GM18498 (cell line): ENCODE measurements around the gene ARMC3.
A peak's percentile ranks its signal among the peaks of the same experiment; 100 is the strongest.
"Not testable (repeated sequence)": the region's sequence is repeated elsewhere in the genome, so short reads cannot be mapped to it uniquely, and the experiment has no call there.

Experiments
- ATAC-seq: cut with Tn5 transposase; IDR thresholded peaks from one replicate; pipeline ENCODE4 v1.9.1; 2021; ENCODE audit warnings: mild to moderate bottlenecking, moderate library complexity; ENCODE audit not compliant: unreplicated experiment

Gene ARMC3

GRCh38 chr10:23038172-23038571 is 110.3 kb downstream of the ARMC3 start:
- no peak for ATAC-seq

DNA sequence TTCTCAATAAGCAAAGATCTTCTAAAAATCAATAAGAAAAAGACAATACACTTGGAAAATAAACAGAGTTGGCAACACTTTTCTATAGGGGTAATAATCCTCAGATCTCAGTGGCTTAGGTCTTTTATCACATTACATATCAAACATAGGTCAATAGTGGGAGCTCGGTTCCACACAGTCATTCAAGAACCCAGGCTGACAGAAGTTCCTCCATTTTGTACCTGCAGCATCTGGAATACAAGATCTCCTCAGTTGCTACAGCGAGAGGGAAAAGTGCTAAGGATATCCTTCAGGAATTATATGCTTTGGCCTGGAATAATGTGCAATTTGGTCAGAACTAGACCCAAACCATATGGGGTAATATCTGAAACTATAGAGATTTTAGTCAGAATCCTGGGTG is 112.1 kb downstream of the ARMC3 start:
- ATAC-seq: no peak

DNA sequence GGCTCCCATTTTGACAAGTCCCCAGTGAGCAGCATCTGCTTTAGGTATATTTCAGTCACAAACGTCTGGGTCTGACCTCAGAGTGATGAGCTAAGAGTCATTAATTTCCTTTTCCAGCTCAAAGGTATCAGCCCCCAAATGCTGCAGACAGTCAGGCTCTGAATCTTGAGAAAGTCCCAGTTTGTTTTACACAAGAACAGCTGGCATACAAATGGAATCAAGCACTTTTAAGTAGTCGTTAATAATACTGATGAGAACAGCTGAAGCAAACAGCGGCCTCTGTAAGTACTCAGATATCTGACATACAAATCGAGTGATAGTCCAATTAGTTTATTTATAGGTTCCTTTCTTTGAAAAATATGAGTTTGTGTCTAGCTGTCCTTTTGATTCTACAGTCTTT is 118.2 kb downstream of the ARMC3 start:
- ATAC-seq: no peak

DNA sequence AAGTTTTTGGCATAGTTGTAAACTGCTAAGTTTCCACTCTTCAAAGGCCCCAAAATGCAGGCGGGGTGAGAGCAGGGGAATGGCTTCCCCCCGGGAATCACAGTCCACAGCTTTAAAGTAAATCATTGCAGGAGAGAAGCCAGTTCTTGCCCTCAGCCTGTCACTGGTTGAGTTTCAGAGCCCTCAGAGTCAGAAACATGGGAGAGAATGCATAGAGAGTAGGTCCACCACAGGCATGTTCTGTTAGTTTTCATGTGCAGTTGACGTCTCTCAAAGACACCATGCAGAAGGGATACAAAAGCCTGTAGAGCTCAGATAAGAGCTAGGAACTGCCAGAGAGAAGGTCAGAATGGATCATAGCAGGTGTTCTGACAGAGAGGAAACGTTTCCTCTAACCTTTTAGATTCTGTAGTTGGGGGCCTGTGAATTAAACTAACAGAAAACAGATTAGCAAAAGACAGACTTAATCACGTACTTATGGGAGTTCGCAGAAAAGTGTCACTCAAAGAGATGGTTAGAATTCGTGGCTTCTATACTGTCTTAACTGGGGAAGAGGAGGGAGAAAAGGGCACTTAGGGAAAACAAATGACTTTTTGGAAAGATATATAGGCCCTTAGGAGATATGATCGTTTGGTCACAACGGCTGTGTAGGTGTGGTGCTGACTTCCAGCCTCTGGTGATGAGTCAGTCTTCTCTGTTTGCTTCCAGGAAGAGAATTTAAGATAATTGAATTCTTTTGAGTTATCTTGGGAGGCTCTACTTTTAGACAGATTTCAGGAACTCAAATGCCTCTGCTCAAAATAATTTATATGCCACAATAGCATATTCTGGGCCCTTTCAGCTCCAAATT is 119.6 kb downstream of the ARMC3 start:
- ATAC-seq: no peak

DNA sequence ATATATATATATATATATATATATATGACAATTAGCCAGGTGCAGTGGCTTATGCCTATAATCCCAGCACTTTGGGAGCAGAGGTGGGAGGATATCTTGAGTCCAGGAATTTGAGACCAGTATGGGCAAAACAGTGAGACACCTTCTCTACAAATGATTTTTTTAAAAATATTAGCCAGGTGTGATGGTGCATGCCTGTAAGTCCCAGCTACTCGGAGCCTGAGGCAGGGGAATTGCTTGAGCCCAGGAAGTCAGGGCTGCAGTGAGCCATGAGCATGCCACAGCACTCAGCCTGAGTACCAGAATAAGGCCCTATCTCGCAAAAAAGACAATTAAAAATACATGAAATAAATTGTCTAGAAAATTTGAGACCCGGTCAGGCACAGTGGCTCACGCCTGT is 120.3 kb downstream of the ARMC3 start:
- ATAC-seq: no peak

GRCh38 chr10:23051278-23051677 is 123.4 kb downstream of the ARMC3 start:
- ATAC-seq: no peak

- no peak for ATAC-seq
Observed at GRCh38 chr10:23051855-23052331, 124.0 kb downstream of the ARMC3 start.

- ATAC-seq: no peak
Observed at GRCh38 chr10:23053036-23053435, 125.2 kb downstream of the ARMC3 start.

DNA sequence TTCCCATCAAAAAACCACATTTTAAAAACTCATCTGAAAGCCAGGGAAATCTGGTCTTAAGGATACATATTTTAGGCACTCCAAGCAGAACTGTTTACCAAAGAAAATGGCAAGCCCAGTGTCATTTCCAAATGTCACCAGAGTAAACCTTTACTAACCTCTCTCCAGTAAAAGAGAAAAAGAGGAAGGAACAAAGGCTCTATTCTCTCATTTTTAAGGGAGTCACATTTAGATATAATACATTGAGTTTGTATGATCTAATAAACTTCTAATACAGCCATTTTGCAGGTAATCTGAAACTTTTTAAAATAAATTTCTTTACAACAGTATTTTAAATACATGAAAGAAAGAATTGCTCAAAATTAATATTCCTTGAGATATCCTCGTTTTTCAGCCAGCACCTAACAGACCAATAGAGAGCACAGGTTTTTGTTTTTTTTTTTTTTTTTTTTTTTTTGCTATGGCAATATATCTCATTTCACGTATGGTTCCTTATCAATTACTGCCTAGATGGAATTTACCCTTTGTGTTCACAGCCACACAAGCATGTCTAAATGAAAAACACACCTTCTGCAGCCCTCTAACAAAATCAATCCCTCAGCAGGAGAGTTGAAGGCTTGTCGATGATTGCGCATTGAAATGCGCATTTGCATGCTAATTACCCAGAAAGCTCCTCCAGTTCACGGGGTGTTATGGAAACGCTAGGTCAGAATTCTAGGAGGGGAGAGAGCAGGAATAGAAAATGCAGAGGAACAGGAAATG is 127.8 kb downstream of the ARMC3 start:
- no peak for ATAC-seq

GRCh38 chr10:23056186-23056579 is 128.3 kb downstream of the ARMC3 start:
- ATAC-seq: no peak

DNA sequence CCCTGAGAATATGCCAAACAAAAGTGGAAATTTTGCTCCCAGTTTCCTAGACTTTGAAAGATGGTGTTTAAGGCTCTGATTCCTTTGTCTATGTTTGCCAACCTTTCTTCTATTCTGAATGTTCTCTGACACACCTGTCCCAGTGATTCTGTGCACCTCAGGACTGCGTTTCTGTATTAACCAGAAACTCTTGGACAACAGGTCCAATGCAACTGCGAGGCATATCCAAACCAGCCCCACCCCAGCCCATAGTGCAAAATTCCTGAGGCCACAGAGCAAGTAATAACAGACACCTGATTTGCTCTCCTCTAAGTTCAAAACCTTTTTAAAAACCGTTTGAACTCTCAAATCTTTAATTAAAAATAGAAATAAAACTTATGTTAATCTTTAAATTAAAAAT is 130.5 kb downstream of the ARMC3 start:
- no peak for ATAC-seq

GRCh38 chr10:23060918-23061317 is 133.1 kb downstream of the ARMC3 start:
- ATAC-seq: no peak

DNA sequence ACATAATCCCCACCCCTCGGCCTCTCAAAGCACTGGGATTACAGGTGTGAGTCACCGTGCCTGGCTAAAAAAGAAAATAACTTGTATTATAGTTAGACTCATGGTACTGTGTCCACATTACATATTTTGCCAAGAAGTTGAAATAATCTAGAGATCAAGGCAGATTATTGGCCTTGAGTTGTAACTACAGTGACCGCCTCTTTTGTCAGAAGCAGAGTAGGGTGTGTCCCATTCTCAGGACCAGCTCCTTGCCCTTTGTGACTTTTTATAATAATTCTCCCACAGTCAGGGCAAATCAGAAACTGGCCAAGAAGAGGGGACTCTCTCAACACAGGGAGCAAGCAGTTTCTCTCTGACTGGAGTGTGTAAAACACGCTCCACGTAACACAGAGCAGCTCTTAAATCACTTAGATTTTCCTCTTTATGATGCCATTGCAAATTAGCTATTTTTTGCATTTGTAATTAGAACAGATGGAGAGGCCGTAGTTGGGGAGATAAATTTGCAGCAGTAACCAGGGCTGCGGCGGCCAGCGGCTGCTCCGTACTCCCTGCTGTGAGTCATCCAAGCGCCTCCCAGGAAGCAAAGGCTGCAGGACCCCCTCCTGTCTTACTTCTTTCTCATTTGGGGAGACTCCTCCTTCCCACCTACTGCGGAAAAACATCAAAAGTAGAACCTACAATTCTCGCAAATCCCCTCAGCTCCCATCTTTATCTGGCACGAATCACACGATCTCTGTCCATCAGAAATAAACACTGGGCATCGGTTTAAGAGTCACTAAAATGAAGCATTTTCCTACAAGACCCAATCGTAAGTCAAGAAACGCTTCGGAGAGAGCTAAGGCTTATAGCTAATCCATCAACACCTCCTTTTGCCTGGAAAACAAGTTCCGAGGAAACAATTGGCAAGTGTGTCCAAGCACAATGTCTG is 135.5 kb downstream of the ARMC3 start:
- no peak for ATAC-seq

DNA sequence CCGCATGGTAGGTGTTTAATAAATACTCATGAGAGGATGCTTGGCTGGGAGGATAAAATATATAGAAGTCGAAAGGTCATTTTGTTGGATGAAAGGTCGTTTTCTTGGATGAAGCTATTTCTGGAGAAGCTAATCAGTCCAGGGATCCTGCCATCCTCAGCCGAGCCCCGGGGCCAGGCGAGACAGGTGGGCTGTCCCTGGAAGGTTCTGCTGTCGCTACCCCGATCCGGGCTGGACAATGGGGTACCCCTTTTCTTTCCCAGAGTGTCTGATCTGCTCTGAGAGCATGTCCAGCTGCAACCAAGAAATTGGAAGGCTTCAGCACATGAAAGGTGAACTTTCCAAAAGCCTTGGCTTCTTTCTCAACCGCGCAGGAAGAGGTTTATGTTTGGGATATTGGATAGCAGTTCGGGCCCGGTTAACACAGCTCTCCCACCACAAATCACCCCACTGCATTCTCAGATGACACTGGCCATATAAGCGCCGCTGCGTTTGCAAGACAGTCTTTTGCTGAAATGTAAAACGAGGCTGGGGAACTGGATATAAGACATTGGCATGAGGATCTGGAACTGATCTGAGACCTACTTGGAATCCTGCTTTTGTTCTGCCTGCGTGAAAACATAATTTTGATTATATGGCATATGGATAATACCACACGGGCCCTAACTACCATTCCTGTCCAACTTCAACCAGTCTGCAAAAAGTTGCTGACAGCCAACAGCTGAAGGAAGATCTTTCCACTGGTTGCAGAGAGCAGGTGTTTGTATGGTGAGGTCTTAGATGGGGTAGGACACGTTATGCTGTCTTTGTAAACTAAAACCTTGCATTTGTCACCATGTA is 136.3 kb downstream of the ARMC3 start:
- ATAC-seq: no peak

DNA sequence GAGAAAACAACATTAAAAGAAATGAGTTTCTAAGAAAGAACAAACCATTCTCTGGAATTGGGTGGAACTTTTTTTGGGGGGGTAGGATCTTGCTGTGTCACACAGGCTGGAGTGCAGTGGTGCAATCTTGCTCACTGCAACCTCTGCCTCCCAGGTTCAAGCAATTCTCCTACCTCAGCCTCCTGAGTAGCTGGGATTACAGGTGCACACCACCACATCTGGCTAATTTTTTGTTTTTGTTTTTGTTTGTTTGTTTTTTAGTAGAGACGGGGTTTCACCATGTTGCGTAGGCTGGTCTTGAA is 136.9 kb downstream of the ARMC3 start:
- not testable (repeated sequence) for ATAC-seq

DNA sequence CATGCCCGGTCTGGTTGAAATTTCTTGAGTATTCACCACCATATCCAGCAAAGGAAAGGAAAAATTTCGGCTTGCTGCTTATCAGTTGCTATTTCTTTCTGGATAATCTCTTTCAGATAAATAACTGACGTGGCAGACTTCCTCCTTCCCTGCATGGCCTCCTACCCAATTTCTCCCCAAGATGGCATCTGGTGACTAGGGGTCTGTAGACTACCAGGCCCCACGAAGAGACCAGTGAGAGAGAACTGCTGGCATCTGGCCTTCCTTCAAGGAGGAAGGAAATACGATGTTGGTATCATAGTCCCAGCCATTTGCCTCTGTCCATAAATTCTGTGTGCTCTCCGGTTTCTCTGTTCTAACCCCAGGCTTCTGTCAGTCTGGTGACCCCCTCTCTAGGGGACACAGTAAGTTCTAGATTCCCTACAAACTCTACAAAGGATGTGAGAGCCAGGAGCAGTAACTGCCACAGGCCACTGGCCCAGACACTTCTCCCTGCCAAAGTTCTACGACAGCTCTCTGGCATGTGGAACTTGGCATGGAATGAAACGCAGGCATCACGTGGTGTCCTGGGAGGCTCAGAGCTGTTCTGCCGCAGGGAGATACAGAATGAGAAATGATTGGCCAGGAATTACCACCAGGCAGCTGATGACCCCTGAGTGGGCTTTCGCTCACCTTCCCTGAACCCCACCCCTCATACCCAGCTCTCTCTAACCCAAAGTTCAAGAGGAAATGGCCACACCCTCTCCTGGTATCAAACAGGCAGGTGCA is 137.5 kb downstream of the ARMC3 start:
- no peak for ATAC-seq

GRCh38 chr10:23067337-23067736 is 139.5 kb downstream of the ARMC3 start:
- no peak for ATAC-seq

DNA sequence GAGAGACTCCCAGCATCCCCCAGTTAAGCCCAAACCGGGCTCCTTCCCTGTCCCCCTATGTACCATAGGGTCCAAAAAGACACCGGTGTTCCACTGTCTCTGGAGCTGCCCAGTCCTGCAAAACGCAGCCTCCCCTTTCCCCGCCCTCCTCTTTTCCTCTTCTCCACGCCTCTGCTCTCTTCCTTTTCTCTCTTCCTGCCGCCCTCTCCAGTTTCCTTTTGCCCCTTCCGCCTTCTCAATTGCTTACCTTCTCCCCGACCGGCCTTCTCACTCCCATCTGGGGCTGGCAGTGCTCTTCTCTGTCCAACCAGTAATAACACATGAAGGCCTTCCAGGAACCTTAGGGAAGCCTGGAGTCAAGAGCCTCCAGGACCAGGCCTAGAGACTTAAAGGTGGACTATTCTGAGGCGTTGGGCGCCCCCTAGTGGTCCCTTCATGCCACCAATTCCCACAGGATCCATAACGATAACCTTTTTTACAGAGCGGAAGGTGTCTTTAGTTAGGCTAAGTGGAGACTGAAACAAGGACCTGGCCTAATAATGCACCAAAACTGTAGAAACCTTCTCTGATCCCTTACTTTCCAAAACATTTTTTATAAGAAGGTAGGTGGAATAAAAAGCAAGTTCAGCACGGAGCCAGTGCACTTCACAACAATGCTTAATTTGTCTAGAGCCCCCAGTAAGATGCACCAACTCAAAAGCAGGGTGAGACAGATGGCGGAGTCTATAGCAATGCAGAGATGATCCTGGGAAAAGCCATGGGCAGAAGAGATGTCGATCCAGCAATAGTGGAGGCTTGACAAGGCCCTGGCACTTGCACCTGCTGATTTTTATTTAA is 140.3 kb downstream of the ARMC3 start:
- ATAC-seq: peak; percentile 60
